Measurements from ENCODE around the gene FBXO3. TPM values are rescaled to one million over a fixed set of nuclear protein-coding genes. Genes with fewer than 3 reads are reported as not detected.

FBXO3 gene
- total RNA-seq, 2 experiments from 2014 or later = 16.5 to 17.7 TPM

DNA sequence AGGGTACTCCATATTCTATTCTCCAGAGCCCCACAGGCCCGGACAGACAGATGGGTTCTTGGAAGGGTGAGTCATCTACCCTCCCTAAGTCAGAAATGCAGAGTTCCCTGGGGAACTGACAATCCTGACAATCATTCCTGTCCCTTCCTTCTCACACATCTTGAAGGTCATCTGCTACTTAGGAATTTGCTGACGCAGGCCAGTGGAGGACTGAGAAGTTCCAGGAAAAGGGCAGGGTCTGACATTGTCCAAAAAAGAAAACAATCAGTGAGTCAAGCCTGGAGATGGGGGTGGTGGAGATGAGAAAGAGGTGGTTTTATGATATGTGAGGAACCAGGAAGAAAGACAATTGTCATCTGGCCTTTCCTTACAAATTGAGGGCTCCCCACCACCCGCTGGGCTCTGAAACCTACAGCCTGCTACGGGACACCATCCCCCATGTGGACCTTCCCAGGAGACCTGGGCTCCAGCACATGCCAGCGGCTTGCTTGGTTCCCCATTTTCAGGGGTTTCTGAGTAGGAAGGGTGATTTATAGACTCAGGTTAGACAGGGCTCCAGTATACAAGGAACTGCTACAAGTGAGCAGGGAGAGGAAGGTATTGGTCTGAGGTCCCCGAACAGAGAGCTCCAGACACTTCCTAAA lies 51.0 kb downstream of the FBXO3 start:
- POLR2A ChIA-PET = interaction anchor here (0.7 to 2.0 kb wide), 6 partner anchors 8 to 382 kb away, joined by 3 to 13 read pairs (median 5); partner anchors contain the start of gene CD59
- Mint-ChIP-seq H3K36me3 (peaks cover 30% of the 10 kb centered on the region), H3K4me1 (ENCODE audit: low read depth) (peaks cover 46% of the 10 kb centered on the region), H3K27ac (peak overlapping the region; percentile 81), H3K9me3 (no peaks in the 10 kb centered on the region), H3K27me3 (no peaks in the 10 kb centered on the region), H3K4me3 (no peak overlapping the region)
- DNase-seq = peak; percentile 25
- intact Hi-C loops (cut with micrococcal nuclease) = loop anchor here (5.0 kb wide), 1 partner anchor 49 kb away; the partner anchor contains the start of gene FBXO3
- CTCF ChIA-PET = interaction anchor here (0.7 to 1.8 kb wide), 6 partner anchors 8 to 19 kb away, joined by 3 to 6 read pairs (median 4); no protein-coding TSS in a partner anchor

DNA sequence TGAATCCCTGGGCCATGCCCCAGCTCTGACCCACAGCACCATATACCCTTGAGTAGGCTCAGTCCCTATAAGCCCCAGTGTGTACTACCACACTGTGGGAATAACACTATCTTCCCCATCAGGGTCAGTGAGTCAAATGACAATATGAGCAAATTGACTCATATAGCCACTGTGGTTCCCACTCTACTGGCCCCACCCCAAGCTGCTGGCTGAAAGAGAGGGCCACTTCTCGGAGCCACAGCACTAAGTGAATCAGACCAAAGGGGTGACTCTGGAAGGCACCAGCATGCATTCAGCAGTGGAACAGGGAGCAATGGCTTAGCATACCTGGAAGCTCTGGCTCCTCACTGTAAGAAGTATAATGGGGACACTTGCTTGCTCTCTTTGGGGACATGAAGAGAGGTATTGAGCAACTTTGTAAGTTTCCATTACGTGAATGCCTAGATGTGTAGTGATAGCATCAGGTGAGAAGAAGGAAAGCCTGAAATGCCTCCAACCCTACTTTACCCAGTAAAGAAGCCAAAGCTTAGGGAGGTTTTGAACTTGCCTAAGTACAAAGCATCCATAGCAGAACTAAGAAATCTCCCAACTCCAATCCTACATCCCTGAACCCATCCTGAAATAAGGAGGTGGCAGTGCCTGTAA lies 51.6 kb downstream of the FBXO3 start:
- intact Hi-C loops (cut with micrococcal nuclease) = loop anchor here (1.0 to 5.0 kb wide), 3 partner anchors 10 to 50 kb away; partner anchors contain the start of gene FBXO3
- no peaks in the 10 kb centered on the region for H3K9me3 Mint-ChIP-seq
- no peaks in the 10 kb centered on the region for H3K27me3 Mint-ChIP-seq
- H3K36me3 Mint-ChIP-seq = peaks cover 27% of the 10 kb centered on the region
- H3K4me1 Mint-ChIP-seq (ENCODE audit: low read depth) = peaks cover 46% of the 10 kb centered on the region
- peak overlapping the region; percentile 81 for H3K27ac Mint-ChIP-seq
- CTCF ChIA-PET = interaction anchor here (0.7 to 1.3 kb wide), 5 partner anchors 13 to 20 kb away, joined by 3 to 5 read pairs (median 4); no protein-coding TSS in a partner anchor
- POLR2A ChIA-PET = interaction anchor here (0.7 to 2.0 kb wide), 6 partner anchors 9 to 31 kb away, joined by 3 to 13 read pairs (median 4); partner anchors contain the start of gene CD59
- H3K4me3 Mint-ChIP-seq = no peak overlapping the region
- DNase-seq = peak; percentile 82

DNA sequence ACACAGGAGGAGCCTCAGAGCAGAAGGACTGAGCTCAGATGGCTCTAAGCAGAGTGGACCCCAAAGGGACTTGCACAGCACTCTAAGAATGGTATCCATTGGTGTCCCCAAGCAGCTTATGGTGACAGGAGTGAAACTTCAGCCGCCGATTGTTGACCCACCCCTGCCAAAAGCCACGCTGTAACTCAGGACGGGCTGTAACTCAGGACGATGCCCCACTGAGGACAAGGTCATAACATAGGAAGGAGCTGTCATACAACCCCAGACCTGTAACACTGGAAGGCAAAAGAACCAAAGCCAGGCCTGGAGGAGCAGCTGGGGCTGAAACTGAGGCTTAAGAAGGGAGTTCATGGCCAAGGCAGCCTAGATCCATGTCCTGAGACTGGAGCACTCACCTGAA lies 52.3 kb downstream of the FBXO3 start:
- no peak overlapping the region for H3K4me3 Mint-ChIP-seq
- POLR2A ChIA-PET = interaction anchor here (0.7 to 2.0 kb wide), 5 partner anchors 11 to 31 kb away, joined by 3 to 13 read pairs (median 4); partner anchors contain the start of gene CD59

DNA sequence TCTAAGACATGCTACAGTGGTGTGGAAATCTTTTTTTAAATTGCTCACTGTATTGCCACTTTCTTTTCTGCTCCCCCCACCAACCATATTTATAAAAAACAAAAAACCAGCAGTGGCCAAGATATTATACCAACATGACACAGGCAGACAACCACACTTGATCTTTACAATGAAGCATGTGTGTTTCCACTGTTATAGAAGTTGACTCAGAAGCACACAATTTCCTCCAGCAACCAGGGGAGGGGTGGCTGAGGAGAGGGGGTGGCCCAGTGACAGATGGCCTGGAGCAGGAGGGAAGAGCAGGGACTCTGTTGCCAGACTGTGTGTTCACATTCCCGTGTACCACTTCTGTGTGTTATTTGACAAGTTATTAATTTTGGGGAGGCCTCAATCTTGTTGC lies 52.9 kb downstream of the FBXO3 start:
- H3K4me1 Mint-ChIP-seq (ENCODE audit: low read depth) = peaks cover 44% of the 10 kb centered on the region
- peaks cover 29% of the 10 kb centered on the region for H3K36me3 Mint-ChIP-seq
- H3K27ac Mint-ChIP-seq = no peak overlapping the region
- intact Hi-C loops (cut with micrococcal nuclease) = loop anchor here (5.0 kb wide), 1 partner anchor 51 kb away; the partner anchor contains the start of gene FBXO3
- no peaks in the 10 kb centered on the region for H3K9me3 Mint-ChIP-seq
- H3K27me3 Mint-ChIP-seq = no peaks in the 10 kb centered on the region
- peak; percentile 27 for DNase-seq
- ChIA-PET CTCF (interaction anchor here (1.1 kb wide), 2 partner anchors 20 to 21 kb away, joined by 3 read pairs; no protein-coding TSS in a partner anchor), POLR2A (interaction anchor here (0.9 to 2.0 kb wide), 2 partner anchors 12 to 15 kb away, joined by 3 to 13 read pairs; partner anchors contain the start of gene CD59)
- H3K4me3 Mint-ChIP-seq = no peak overlapping the region

More for the DNA sequence above, 52.3 kb downstream of the FBXO3 start:
- DNase-seq = no peak
- Mint-ChIP-seq H3K36me3 (peaks cover 27% of the 10 kb centered on the region), H3K9me3 (no peaks in the 10 kb centered on the region), H3K27me3 (no peaks in the 10 kb centered on the region), H3K27ac (no peak overlapping the region), H3K4me1 (ENCODE audit: low read depth) (peaks cover 46% of the 10 kb centered on the region)
- intact Hi-C loops (cut with micrococcal nuclease) = loop anchor here (1.0 to 5.0 kb wide), 3 partner anchors 10 to 50 kb away; partner anchors contain the start of gene FBXO3
- CTCF ChIA-PET = interaction anchor here (0.9 to 1.3 kb wide), 3 partner anchors 12 to 21 kb away, joined by 3 to 5 read pairs (median 4); no protein-coding TSS in a partner anchor

DNA sequence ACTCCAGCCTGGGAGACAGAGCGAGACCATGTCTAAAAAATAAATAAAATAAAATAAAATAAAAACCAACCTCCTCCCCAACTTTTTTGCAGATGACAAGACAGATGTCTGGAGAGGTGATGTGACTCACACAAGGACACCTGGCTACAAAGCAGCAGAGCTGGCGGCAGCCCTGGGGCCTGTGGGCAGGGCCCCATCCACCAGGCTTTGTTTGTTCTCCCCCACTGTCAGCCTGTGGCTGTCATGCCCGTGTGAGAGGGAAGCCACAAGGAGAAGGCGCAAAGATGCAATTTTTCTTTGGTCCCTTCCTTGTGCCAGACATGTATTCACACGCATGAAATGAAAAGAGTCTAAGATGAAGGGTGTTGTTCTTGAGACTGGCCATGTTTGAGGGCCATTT lies 54.7 kb downstream of the FBXO3 start:
- Mint-ChIP-seq H3K27ac (no peak overlapping the region), H3K4me3 (no peak overlapping the region), H3K36me3 (peaks cover 29% of the 10 kb centered on the region), H3K9me3 (no peaks in the 10 kb centered on the region), H3K27me3 (no peaks in the 10 kb centered on the region), H3K4me1 (ENCODE audit: low read depth) (peaks cover 35% of the 10 kb centered on the region)
- no peak for DNase-seq
- CTCF ChIA-PET = interaction anchor here (1.0 to 1.8 kb wide), 2 partner anchors 14 to 23 kb away, joined by 3 to 7 read pairs; no protein-coding TSS in a partner anchor
- intact Hi-C loops (cut with micrococcal nuclease) = loop anchor here (5.0 kb wide), 1 partner anchor 108 kb away; no protein-coding TSS in a partner anchor
- POLR2A ChIA-PET = no interaction called here

DNA sequence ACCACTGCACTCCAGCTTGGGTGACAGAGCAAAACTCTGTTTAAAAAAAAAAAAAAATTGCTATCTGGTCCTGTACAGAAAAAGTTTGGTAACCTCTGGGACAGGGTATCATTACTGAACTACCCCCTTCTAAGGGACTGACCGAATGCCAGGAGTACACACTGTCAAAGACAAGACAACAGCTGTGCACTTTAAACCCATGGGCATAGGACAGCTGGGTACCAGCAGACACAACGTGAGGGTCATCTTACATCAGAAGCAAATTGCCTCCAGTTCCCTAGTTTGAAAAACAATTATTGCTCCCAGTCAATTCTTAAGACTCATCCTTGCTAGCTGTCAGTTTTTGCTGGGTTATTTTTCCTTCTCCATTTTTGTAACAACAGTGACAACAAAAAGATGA lies 55.9 kb downstream of the FBXO3 start:
- DNase-seq = no peak
- ChIA-PET POLR2A (no interaction called here), CTCF (interaction anchor here (0.6 to 5.5 kb wide), 2 partner anchors 24 to 27 kb away, joined by 3 to 74 read pairs; no protein-coding TSS in a partner anchor)
- Mint-ChIP-seq H3K27ac (no peak overlapping the region), H3K9me3 (no peaks in the 10 kb centered on the region), H3K4me1 (ENCODE audit: low read depth) (peaks cover 24% of the 10 kb centered on the region), H3K36me3 (peaks cover 30% of the 10 kb centered on the region), H3K27me3 (no peaks in the 10 kb centered on the region), H3K4me3 (no peak overlapping the region)
- intact Hi-C loops (cut with micrococcal nuclease) = loop anchor here (5.0 kb wide), 1 partner anchor 109 kb away; no protein-coding TSS in a partner anchor

DNA sequence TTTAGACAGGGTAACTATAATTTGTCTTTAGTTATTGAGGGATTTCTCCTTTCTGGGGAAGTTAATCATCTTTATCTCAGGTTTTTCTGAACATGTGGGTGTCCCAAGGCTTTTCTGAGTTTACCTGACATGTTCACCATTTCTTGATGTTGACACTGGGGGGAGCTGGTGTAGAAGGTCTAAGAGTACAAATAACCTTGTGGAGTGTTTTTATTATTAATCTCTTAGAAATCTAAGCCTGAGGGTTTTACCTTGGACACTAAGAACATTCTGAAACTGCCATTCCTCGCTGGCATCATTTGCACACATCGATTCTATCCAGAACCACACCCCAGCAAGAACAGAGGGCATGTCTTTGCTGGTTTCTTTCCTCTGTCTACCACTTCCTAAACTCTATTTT lies 58.1 kb downstream of the FBXO3 start:
- POLR2A ChIA-PET = interaction anchor here (1.1 kb wide), 1 partner anchor 14 kb away, joined by 5 read pairs; no protein-coding TSS in a partner anchor
- H3K36me3 Mint-ChIP-seq = peaks cover 24% of the 10 kb centered on the region
- no peak overlapping the region for H3K4me3 Mint-ChIP-seq

DNA sequence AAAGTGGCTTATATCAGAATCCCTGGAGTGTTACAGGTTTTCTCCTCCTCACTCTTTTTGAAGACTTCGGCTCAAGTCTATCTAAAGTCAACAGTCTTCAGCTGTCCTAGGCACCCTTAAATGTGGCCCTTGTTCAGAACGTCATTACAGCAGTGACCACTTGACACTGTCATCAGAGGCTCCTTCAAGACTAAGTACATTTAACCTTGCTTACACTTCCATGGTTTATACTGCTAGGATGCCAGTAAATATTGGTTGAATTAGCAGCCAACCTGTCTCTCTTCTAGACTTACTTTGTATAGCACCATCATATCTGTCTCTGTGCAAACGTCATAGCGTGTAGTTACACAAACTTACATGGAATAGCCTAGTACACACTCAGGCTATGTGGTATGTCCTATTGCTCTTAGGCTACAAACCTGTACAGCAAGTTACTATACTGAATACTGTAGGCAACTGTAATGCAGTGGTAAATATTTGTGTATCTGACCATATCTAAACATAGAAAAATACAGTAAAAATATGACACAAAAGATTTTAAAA lies 60.4 kb downstream of the FBXO3 start:
- ChIA-PET CTCF (interaction anchor here (0.6 to 5.5 kb wide), 2 partner anchors 28 to 29 kb away, joined by 5 to 74 read pairs; no protein-coding TSS in a partner anchor), POLR2A (no interaction called here)
- Mint-ChIP-seq H3K4me3 (no peak overlapping the region), H3K36me3 (peaks cover 23% of the 10 kb centered on the region), H3K4me1 (ENCODE audit: low read depth) (no peaks in the 10 kb centered on the region), H3K27ac (no peak overlapping the region), H3K27me3 (no peaks in the 10 kb centered on the region), H3K9me3 (no peaks in the 10 kb centered on the region)
- no peak for DNase-seq
- intact Hi-C loops (cut with micrococcal nuclease) = no loop called here

More for the DNA sequence above, 58.1 kb downstream of the FBXO3 start:
- H3K9me3 Mint-ChIP-seq = no peaks in the 10 kb centered on the region
- intact Hi-C loops (cut with micrococcal nuclease) = loop anchor here (1.0 to 5.0 kb wide), 2 partner anchors 26 to 111 kb away; no protein-coding TSS in a partner anchor
- no peaks in the 10 kb centered on the region for H3K27me3 Mint-ChIP-seq
- H3K27ac Mint-ChIP-seq = no peak overlapping the region
- DNase-seq = no peak
- CTCF ChIA-PET = interaction anchor here (0.5 to 5.5 kb wide), 16 partner anchors 9 to 174 kb away, joined by 3 to 74 read pairs (median 4); partner anchors contain the start of gene CD59
- H3K4me1 Mint-ChIP-seq (ENCODE audit: low read depth) = peaks cover 2% of the 10 kb centered on the region

DNA sequence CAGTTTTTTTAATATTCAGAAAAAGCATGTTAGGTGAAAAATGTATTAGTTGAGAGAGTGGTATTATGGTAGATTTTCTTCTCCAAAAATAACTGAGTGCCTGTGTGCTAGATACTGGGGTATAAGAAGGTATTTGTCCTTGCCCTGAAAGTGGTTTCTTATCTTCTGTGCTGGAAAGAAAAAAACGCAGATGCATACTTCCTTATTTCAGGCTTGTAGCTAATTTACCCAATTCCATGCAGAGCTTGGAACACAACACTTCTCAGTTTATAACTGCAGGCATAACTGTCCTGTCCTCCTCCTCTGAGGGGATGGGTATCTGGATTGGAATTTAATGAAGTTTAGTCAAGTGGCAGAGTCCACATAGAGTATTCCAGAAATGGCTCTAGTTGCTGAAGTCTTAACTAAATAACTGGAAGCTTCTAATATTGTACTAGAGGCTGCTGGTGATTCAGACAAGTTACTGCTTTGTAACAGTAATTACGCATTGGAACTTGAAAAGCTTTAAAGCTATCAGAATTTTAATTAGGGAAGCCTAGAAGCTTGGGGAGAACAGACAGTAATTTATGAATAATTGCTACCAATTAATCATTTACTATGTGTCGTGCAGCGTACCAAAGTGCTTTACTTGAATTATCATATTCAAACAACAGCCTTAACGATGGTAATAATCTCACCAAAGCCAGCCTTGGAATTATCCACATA lies 61.0 kb downstream of the FBXO3 start:
- CTCF ChIA-PET = no interaction called here
- H3K27me3 Mint-ChIP-seq = no peaks in the 10 kb centered on the region
- POLR2A ChIA-PET = no interaction called here
- no peak overlapping the region for H3K27ac Mint-ChIP-seq
- no peak overlapping the region for H3K4me3 Mint-ChIP-seq
- H3K4me1 Mint-ChIP-seq (ENCODE audit: low read depth) = no peaks in the 10 kb centered on the region
- no peak for DNase-seq
- intact Hi-C loops (cut with micrococcal nuclease) = no loop called here
- H3K36me3 Mint-ChIP-seq = peaks cover 22% of the 10 kb centered on the region
- H3K9me3 Mint-ChIP-seq = no peaks in the 10 kb centered on the region

DNA sequence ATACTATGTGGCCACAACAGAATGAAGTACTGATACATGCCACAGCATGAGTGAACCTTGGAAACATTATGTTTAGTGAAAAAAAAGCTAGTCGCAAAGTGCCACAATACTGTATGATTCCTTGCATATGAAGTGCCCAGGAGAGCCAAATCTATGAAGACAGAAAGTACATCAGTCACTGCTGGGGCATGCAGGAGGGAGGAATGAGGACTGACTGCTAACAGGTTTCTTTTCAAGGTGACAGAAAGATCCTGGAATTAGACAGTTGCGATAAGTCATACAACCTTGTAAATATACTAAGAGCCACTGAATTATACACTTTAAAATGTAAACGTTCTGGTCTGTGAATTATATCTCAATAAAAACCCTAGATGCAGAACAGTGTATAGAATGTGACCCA lies 61.9 kb downstream of the FBXO3 start:
- no peak for DNase-seq
- no peaks in the 10 kb centered on the region for H3K4me1 Mint-ChIP-seq (ENCODE audit: low read depth)
- H3K9me3 Mint-ChIP-seq = no peaks in the 10 kb centered on the region
- intact Hi-C loops (cut with micrococcal nuclease) = no loop called here
- ChIA-PET POLR2A (no interaction called here), CTCF (no interaction called here)
- no peak overlapping the region for H3K4me3 Mint-ChIP-seq
- H3K27ac Mint-ChIP-seq = no peak overlapping the region
- no peaks in the 10 kb centered on the region for H3K27me3 Mint-ChIP-seq
- peaks cover 22% of the 10 kb centered on the region for H3K36me3 Mint-ChIP-seq

DNA sequence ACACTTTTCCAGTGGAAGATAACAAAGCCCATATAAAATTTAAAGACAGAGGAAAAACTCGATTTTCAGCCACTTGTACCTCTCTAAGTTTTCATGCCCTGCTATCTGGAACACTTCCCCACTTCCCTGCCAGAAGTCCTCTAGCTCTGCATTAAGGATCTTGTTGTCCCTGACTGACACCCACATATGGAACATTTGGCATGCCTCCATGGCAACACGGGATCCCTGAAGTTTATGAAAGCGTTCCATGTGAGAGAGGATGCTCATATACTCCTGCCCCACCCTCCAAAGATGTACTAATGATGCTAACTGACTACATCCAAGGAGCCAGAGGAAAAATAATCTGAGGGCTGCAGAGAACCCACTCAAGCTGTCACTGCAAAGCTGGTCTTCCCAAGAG lies 64.9 kb downstream of the FBXO3 start:
- no peaks in the 10 kb centered on the region for H3K9me3 Mint-ChIP-seq
- peaks cover 6% of the 10 kb centered on the region for H3K4me1 Mint-ChIP-seq (ENCODE audit: low read depth)
- no peak overlapping the region for H3K27ac Mint-ChIP-seq
- no peak overlapping the region for H3K4me3 Mint-ChIP-seq
- H3K27me3 Mint-ChIP-seq = no peaks in the 10 kb centered on the region
- ChIA-PET CTCF (interaction anchor here (1.4 kb wide), 1 partner anchor 13 kb away, joined by 4 read pairs; no protein-coding TSS in a partner anchor), POLR2A (no interaction called here)
- H3K36me3 Mint-ChIP-seq = peaks cover 20% of the 10 kb centered on the region
- intact Hi-C loops (cut with micrococcal nuclease) = loop anchor here (10.0 kb wide), 1 partner anchor 455 kb away; the partner anchor contains the start of gene HIPK3
- no peak for DNase-seq
